UCSD-AML1 (cell line): Measurements from ENCODE around the gene CXorf49B.
"Not testable (repeated sequence)": the region's sequence is repeated elsewhere in the genome, so short reads cannot be mapped to it uniquely, and the experiment has no call there.

Source experiments
- DNase-seq: peaks from one replicate; lab custom pipeline; 2025; ENCODE audit not compliant: unreplicated experiment; lab: John Stamatoyannopoulos, UW

CXorf49B gene

GRCh38 chrX:71763049-71763448 lies at the start of gene CXorf49B:
Gene CXorf49B, plus strand, starts transcription at chrX:71763349. Its CDS starts 75 bp downstream, at chrX:71763424.
- not testable (repeated sequence) for DNase-seq

- not testable (repeated sequence) for DNase-seq
Observed at GRCh38 chrX:71714064-71714463, 49.1 kb upstream of the CXorf49B start.

- not testable (repeated sequence) for DNase-seq
Observed at GRCh38 chrX:71715551-71715950, 47.6 kb upstream of the CXorf49B start.

DNA sequence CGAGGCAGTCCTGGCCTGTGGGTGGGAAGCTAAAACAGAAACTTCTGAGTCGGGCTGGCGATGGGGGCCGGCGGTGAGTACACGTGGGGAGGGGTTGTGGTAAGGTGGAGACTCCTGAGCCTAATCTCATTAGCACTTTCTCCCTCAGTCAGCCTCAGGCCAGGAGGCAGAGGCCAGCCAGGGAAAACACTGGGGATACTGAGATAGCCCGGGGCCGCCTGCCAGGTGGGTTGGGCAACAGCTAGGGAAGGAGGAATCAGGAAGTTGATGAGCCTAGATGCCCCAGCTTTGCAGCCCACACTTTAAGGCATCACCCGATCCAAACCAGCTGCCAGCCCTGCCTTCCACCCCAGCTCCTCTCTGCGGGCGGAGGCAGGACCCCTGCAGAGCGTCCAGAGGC lies 46.8 kb upstream of the CXorf49B start:
- not testable (repeated sequence) for DNase-seq

DNA sequence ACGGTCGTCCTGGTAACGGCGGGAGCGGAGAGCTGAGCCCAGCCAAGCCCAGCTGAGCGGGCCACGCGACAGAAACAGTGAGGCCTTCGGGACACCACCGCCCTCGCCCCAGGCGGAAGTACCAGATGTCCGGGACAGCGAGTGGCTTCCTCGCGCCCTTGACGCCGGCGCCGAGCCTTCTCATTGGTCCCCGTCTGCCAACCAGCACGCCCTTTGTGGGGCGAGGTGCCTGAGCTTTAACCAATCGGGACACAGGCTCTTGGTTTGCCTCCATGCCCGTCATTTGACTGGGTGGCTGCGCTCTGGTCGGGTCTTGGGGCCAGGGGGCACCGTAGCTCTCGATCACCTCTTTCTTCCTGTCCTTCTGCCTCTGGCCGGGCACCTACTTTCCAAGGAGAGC lies 45.0 kb upstream of the CXorf49B start, which contains the start of gene CXorf49:
Gene CXorf49, minus strand, starts transcription at position 101 of the 400 bp plus-strand sequence. CDS start 134 bp downstream, outside the sequence.
- not testable (repeated sequence) for DNase-seq

GRCh38 chrX:71719195-71719594 lies 44.0 kb upstream of the CXorf49B start:
- DNase-seq = not testable (repeated sequence)

DNA sequence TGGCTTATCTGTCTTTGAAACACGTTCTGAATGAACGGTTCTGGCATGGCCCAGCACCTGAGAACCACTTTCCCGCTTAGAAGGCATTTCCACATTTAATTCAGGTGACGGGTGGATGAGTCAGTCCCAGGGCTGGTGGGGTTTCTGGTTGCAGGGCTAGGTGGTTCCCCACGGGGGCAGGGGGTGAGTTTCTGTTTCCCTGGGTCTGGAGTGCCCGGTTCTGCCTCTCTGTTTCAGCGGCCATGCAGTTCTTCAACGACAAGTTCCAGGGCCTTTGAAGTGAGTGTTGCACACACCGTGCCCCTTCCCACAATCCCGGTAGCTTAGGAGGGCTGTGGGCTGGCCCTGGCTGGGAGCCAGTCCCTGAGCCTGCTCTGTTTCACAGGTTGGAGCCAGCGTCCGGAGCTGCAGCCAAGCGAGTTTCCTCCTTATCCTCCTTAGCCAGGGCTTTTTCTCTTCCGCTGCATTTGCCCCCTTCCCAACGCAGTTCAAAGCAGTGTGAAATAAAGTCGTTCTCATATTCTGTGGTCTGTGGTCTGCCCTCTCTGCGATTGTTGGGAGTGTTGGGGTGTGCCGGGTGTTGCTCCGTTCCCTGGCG lies 42.8 kb upstream of the CXorf49B start:
- not testable (repeated sequence) for DNase-seq

- DNase-seq = not testable (repeated sequence)
Observed at GRCh38 chrX:71760688-71761281, 2.4 kb upstream of the CXorf49B start.

GRCh38 chrX:71764832-71765231 lies 1.7 kb downstream of the CXorf49B start:
- not testable (repeated sequence) for DNase-seq

DNA sequence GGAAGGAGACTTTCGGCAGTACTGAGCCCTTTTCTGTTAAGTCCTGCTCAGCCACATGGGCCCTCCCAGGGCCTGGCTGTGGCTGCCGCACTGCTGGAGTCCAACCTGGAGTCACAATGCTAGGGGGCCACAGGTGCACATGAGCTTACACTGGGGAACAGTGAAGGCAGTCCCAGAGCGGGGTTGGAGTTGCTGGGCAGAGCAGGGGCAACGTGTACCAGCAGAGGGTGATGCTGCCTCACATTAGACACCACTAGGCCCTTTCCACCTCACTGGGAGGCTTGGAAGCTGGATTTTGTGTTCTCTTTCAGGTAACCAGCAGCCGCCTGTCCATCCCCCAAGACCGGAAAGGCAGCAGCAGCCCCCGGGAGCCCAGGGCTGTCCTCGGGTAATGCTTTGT lies 2.5 kb downstream of the CXorf49B start:
- DNase-seq = not testable (repeated sequence)

DNA sequence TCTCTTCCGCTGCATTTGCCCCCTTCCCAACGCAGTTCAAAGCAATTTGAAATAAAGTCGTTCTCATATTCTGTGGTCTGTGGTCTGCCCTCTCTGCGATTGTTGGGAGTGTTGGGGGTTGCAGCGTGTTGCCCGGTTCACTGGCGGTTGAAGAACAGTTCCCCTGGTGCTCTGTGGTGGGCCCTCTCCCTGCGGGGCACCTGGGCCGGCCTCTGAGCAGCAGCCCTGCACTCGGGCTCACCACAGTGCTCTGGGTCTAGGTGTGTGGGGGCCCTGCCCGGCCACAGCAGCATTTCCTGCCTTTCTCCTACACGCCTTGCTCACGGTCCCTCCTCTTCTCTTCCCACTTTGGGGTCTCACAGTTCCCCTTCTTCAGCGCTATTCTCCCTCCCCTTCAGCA lies 4.0 kb downstream of the CXorf49B start:
- not testable (repeated sequence) for DNase-seq

GRCh38 chrX:71778322-71778721 lies 15.2 kb downstream of the CXorf49B start:
- DNase-seq = not testable (repeated sequence)

DNA sequence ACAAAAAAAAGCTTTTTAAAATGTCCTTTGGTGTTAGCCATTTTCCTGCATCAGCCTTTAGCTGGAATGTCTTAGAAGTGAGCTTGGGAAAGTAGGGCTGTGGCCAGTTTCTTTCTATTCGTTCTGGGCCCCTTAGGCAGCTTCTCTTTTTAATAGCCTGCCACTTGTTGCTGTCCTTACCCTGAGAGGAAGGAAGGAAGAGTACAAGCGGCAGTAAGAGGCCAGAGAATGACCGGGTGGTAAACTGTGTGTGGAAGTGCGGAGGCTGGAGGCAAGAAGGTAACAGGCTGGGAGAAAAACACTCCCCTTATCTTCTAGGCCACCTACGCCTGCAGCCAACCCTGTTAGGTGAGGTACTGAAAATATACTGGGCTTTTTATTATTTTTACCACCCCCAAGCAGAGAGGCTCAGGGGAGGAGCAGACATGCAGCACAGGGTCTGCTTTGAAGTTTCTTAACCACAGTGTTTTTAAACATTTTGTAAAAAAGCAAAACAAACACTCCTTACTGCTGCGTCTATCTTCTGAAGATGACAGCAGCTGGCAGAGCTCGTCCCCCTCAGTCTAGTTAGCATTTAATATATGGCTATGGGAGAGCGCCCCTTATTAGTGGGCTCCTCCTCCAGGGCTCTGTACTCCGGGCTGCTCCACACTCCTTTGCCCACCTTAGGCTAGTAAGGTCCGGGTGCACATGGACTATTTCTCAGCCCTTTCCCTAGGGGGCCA lies 19.2 kb downstream of the CXorf49B start:
- not testable (repeated sequence) for DNase-seq

DNA sequence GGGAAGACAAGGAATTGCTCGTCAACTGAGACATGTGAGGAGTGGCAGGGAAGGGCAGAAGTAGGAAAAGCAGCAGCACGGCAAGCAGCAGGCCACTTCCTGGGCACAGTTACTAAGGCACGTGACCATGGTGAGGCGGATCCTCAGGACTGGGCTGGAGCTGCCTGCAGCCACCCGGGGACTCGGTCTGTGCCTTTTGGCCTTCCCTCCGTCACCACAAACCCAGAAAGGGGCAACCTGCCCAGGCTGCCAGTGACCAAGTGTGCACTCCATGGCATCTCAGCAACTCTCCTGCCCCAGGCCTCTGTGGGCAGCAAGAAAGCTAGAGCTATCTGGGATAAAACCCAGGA lies 19.8 kb downstream of the CXorf49B start:
- not testable (repeated sequence) for DNase-seq

GRCh38 chrX:71783569-71784347 lies 20.6 kb downstream of the CXorf49B start:
- DNase-seq = not testable (repeated sequence)

- not testable (repeated sequence) for DNase-seq
Observed at GRCh38 chrX:71784348-71784983, 21.3 kb downstream of the CXorf49B start.

GRCh38 chrX:71806450-71806849 lies 43.3 kb downstream of the CXorf49B start:
- DNase-seq = not testable (repeated sequence)

DNA sequence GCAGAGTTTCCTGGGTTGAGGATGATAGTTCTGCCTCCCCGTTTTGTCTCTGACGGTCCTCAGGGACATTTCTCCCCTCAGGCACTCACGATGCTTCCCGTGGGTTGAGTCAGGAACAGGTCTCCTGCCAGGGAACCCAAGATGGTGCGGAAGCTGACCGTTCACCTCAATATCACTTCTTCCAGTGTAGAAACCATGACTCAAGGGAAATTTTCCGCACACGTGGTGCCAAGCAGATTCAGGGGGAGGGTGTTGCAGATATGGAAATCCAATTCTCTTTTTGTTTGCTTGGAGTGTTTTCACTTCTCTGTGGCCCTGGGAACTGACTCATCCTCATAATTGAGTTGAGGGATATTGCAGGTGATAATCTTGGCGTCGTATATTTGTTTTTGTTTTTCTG lies 46.7 kb downstream of the CXorf49B start:
- no peak for DNase-seq

- no peak for DNase-seq
Observed at GRCh38 chrX:71814123-71814912, 51.2 kb downstream of the CXorf49B start.
